Measurements from ENCODE around the gene MAML2.

- no peak for TF ChIP-seq CTCF (conservative IDR thresholded peaks at IDR 0.05)
- no peak for TF ChIP-seq ZFX (IDR thresholded peaks at IDR 0.05)
These were observed 229.8 kb downstream of the MAML2 start for GRCh38 chr11:96113193-96113681.

Measured in C4-2B (cell line).